Stimulated activated CD4-positive, alpha-beta T cell treated with anti-CD3 and anti-CD28 coated beads, Interleukin-4, amount 100 ng/mL, for 1 hour (primary cell): ENCODE results near the gene FAM210B.
"Not testable (repeated sequence)": the region's sequence is repeated elsewhere in the genome, so short reads cannot be mapped to it uniquely, and the experiment has no call there.

Experiments used
- DNase-seq: peaks from one replicate; pipeline ENCODE4 v3.0.0-alpha.2; 2020

The FAM210B gene

GRCh38 chr20:56361900-56362299 is 3.1 kb downstream of the FAM210B start:
- DNase-seq = no peak

GRCh38 chr20:56362833-56363413 is 4.1 kb downstream of the FAM210B start:
- no peak for DNase-seq

DNA sequence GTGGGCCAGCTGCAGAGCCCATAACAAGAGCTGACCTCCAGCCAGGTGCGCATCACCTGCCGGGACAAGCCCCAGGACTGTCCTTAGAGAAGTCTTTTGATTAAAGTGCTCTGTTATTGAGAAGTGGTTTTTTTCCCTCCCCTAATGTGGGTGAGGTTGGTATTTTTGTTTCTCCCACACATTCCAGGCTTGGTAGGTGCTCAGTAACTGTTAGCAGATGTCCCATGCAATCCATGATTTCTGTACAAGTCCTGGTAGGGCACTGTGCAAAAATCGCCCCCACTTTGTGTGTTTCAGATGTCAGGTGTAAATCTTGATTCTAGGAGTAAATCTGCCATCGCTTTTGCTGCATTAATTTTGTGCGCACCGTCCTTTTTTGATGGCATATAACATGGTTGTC is 4.7 kb downstream of the FAM210B start:
- no peak for DNase-seq

DNA sequence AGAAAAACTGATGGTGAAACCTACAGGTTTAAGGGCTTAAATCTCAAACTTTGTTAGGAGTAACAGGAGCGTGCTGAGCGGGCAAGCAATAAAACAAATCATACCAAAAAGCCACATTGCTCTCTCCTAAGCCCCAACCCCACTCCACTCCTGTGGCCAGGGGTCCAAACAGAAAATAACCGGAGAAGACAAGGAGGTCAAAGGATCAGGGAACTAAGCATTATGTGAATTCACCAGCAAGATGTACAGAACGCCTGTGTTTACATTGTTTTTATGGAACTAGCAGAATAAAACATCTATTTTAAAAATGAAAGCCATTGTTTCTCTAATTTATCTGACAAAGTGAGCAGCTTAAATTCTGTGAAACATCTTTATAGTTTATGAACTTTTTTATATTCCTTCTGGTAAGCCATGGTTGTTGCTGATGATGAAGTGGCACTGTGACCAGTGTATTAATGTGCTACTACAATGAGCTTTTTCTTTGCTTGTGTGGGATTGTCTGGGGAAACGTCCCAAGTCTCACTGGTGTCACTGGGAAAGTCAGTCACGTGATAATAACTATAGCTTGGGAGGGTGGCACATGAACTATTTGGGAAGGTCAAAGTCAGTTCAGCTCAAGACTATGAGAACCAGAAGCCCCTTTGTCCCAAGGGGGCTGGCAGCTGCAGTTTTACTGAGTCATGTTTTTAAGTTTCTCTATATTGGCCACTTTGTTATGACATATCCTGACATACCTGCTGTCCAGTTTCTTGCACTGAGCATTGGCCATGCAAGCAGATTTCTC is 9.8 kb downstream of the FAM210B start:
- DNase-seq = no peak

DNA sequence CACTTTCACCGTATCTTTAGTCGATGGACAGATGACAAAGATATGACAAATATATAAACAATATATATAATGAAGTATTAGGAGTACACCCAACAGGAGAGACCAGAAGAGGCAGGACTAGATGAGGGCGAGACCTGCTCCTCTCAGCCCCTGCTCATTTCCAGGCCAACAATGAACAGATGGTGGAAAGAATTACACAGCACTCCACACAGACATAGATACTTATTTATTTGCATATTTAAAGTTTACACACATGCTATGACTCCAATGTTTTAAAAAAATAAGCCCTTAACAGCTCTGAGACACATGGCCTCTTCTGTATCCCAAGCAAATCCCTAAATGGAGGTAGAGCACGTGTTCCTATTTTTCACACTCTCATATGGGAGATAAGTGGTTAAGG is 10.4 kb downstream of the FAM210B start:
- DNase-seq = no peak

DNA sequence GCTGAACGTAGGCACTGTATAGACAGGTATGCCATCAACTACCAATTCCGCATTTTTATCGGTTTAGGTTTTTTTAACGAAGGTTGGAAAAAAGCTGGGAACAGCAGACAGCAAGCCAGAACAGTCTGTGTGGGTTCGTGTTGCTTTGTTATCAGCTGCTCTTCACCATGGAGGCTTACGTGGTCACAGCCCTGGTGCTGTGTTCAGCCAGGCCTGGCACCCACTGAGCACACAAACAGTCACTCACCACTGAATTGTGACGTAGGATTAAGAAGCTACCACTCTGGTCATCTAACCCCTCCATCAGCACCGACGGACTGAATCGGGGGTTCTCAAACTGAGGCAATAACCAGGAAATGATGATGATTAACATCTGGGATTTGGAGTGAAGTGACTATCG is 13.2 kb downstream of the FAM210B start:
- DNase-seq = no peak

- no peak for DNase-seq
These were observed 14.1 kb downstream of the FAM210B start for GRCh38 chr20:56372850-56373249.

GRCh38 chr20:56373942-56374341 is 15.2 kb downstream of the FAM210B start:
- DNase-seq = no peak

- no peak for DNase-seq
These were observed 17.6 kb downstream of the FAM210B start for GRCh38 chr20:56376331-56376730.

GRCh38 chr20:56378386-56378785 is 19.6 kb downstream of the FAM210B start:
- no peak for DNase-seq

DNA sequence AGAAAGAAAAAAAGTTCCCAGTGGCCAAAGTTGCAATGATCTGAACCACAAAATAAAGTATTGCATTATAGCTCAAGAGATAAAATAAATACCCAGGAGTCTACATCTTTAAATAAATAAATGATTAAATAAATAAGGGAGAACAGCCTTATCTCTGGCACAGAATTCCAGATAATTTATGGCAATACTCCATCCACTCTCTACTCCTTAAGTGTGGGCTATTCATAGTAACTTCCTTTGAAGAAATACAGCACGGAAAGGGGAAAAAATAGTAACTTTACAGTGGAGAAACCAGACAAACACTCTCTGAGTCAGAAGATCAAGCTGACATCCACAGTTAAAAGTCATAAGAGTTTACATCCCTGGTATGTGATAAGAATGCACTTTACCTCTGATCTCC is 21.6 kb downstream of the FAM210B start:
- DNase-seq = no peak

DNA sequence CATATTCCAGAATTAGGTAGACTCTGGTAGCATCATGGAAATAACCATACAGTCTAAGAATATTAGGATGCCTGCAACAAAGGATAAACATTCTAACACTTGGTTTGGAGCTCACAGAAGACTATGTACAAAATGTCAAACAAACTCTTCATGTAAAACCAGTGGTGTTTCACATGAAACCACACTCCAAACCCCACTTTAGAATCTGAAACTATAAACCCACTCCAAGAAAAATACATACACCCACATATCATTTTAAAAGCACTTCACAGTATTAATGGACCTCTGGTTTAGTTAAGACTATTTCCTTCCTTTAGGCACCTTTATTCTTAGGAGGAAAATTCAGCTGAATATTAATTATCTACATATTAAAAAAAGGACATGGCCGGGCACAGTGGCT is 22.7 kb downstream of the FAM210B start:
- no peak for DNase-seq

- DNase-seq = no peak
These were observed 23.9 kb downstream of the FAM210B start for GRCh38 chr20:56382696-56383095.

GRCh38 chr20:56383334-56383733 is 24.6 kb downstream of the FAM210B start:
- no peak for DNase-seq

DNA sequence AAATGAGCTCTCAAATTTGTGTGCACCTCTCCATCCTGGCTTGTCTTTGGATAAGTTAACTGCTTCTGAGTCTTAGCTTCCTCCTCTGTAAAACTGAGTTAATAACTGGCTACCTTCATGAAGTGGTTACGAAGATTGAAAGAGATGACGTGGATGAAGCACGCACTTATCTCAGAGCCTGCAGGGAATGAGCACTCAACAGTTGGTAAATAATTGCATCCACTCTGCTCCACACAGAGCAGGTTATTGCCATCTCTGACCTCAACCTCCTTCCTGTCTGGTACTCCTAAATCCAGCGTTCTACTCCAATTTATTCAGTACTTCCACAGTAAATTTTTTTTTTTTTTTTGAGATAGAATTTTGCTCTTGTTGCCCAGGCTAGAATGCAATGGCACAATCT is 26.4 kb downstream of the FAM210B start:
- no peak for DNase-seq

GRCh38 chr20:56386219-56386618 is 27.4 kb downstream of the FAM210B start:
- no peak for DNase-seq

DNA sequence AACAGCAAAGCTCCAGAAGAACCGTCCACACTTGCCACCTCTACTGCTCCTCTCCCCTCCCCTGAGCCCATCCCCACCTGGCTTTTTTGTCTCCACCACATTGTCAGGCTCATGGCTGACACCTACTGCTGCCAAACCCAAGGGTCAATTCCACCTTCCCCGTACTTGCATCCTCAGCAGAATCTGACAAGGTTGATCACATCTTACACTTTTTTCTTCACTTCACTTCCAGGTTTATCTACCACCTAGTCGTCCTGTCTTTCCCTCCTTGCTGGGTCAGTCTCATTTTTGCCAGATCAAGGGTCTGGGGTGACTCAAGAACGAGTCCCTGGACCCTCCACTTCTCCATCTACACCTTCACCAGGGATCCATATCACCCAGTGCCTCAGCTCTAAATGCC is 30.1 kb downstream of the FAM210B start:
- DNase-seq = no peak

DNA sequence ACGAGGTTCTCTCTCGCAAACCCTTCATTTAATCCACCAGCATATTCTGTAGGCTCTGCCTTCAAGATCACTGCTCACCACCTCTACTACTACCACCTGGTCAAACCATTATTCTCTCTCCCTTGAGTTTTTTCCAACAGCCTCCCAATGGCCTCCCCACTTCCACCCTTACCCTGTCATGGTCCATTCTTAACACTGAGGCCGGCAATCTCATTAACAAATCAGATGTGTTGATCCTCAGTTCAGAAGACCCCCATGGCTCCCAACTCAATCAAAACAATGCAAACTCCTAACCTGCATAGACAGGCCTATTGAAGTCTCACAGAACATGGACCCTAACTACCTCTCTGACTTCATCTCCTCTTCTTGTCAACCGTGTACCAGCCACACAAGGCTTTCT is 31.0 kb downstream of the FAM210B start:
- no peak for DNase-seq

GRCh38 chr20:56390396-56390795 is 31.6 kb downstream of the FAM210B start:
- not testable (repeated sequence) for DNase-seq

DNA sequence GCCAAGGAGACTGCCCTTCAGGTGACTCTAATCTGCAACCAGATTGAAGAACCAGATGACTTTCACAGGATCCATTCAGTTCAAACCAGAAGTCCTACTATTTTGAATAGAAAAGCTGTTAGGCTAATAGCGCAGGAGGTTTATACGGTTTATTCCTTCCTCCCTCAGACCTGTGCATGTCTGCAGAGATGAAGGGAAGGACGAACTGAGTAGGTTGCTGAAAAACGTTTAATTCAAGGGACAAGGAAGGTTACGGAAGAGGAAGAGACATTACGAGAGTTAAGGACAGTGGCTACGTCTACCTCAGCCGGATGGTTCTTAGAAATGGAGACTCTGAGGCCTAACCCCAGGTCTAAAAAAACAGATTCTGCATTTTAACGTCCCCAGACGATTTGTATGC is 32.3 kb downstream of the FAM210B start:
- no peak for DNase-seq

GRCh38 chr20:56391596-56392131 is 32.9 kb downstream of the FAM210B start:
- no peak for DNase-seq

GRCh38 chr20:56392132-56392880 is 33.5 kb downstream of the FAM210B start, which contains the start of the genes AURKA and CSTF1:
TSS of gene AURKA (minus strand) at chr20:56392215. CDS start at chr20:56388197, 4,018 bp downstream.
TSS of gene CSTF1 (plus strand) at chr20:56392645. CDS start at chr20:56395553, 2,908 bp downstream.
- peak; percentile 99 for DNase-seq

GRCh38 chr20:56392881-56393482 is 34.2 kb downstream of the FAM210B start:
- no peak for DNase-seq
